Smooth muscle cell (in vitro differentiated cells): ENCODE results near the gene CCSAP. TPM values are rescaled to one million over a fixed set of nuclear protein-coding genes. Genes with fewer than 3 reads are reported as not detected.

Experiments
- DNase-seq: peaks from one replicate; lab custom pipeline; 2025; ENCODE audit not compliant: unreplicated experiment; lab: John Stamatoyannopoulos, UW
- H2AFZ ChIP-seq: fragments of 200-600 bp; sonication (generic); 2 replicates; pipeline ENCODE4 v1.6.0; 2016; ENCODE audit warnings: antibody characterized with exemption, low read depth, mild to moderate bottlenecking
- H3F3A ChIP-seq: fragments of 200-600 bp; sonication (generic); 2 replicates; pipeline ENCODE4 v1.6.0; 2017; ENCODE audit warnings: antibody characterized with exemption, low read depth
- H3K27ac ChIP-seq: fragments of 200-600 bp; sonication (generic); 2 replicates; pipeline ENCODE4 v1.5.1; 2016; ENCODE audit warnings: low read depth, mild to moderate bottlenecking
- H3K27me3 ChIP-seq: fragments of 200-600 bp; sonication (generic); 2 replicates; pipeline ENCODE4 v1.6.1; 2016; ENCODE audit warnings: low read depth, mild to moderate bottlenecking
- H3K36me3 ChIP-seq: fragments of 200-600 bp; sonication (generic); 2 replicates; pipeline ENCODE4 v1.5.1; 2016; ENCODE audit warnings: low read depth
- H3K4me1 ChIP-seq: fragments of 200-600 bp; sonication (generic); 2 replicates; pipeline ENCODE4 v1.5.1; 2016; ENCODE audit warnings: low read depth
- H3K4me2 ChIP-seq: fragments of 200-600 bp; sonication (generic); 2 replicates; pipeline ENCODE4 v1.6.0; 2016; ENCODE audit warnings: mild to moderate bottlenecking
- H3K4me3 ChIP-seq: fragments of 200-600 bp; sonication (generic); 2 replicates; pipeline ENCODE4 v1.5.1; 2016; ENCODE audit warnings: mild to moderate bottlenecking
- H3K79me2 ChIP-seq: fragments of 200-600 bp; sonication (generic); 2 replicates; pipeline ENCODE4 v1.6.0; 2016; ENCODE audit warnings: low read depth, mild to moderate bottlenecking
- H3K9ac ChIP-seq: fragments of 200-600 bp; sonication (generic); 2 replicates; pipeline ENCODE4 v1.6.0; 2016; ENCODE audit warnings: low read depth
- H3K9me3 ChIP-seq: fragments of 200-600 bp; sonication (generic); replicated peaks from 2 replicates; pipeline ENCODE4 v1.5.1; 2016; ENCODE audit warnings: low read depth
- H4K20me1 ChIP-seq: fragments of 200-600 bp; sonication (generic); 2 replicates; pipeline ENCODE4 v1.6.0; 2016; ENCODE audit warnings: low read depth
- CTCF ChIP-seq: fragments of 200-600 bp; sonication (generic); IDR thresholded peaks from 2 replicates; pipeline ENCODE4 v1.5.1; 2017; ENCODE audit warnings: borderline replicate concordance, mild to moderate bottlenecking, antibody characterized with exemption; ENCODE audit not compliant: insufficient read depth, poor library complexity, severe bottlenecking
- WGBS: methylation state at CpG from one replicate; pipeline ENCODE4 v1.1.7; 2016; ENCODE audit warnings: low lambda C conversion rate; 5-methylcytosine and 5-hydroxymethylcytosine counted together
- polyA plus RNA-seq: library from polyadenylated mRNA; unstranded; fragments of >200 nt; fragmentation: Nextera tagmentation; extraction: Ambion mirVana; gene quantifications from 2 replicates; pipeline ENCODE4 v1.2.1, GENCODE V29; 2016
- total RNA-seq: library from RNA; depleted of rRNA; stranded (reverse); fragments of >200 nt; gene quantifications from 2 replicates; pipeline ENCODE4 v1.2.3, GENCODE V29; 2014

CCSAP gene
- total and polyA plus RNA-seq, 2 experiments from 2014 or later = 2.5 to 12.0 TPM

GRCh38 chr1:229280921-229281320 is 61.9 kb downstream of the CCSAP start:
- Histone ChIP-seq H2AFZ (no peak overlapping the region), H3K27ac (peak overlapping the region; percentile 51), H3K9me3 (no peaks in the 10 kb centered on the region), H3K79me2 (peaks cover 91% of the 10 kb centered on the region), H3K4me2 (peak overlapping the region; percentile 39), H3K27me3 (no peaks in the 10 kb centered on the region), H3K36me3 (no peaks in the 10 kb centered on the region), H3K4me3 (no peak overlapping the region), H3K4me1 (peaks cover 11% of the 10 kb centered on the region), H4K20me1 (peaks cover 96% of the 10 kb centered on the region), H3K9ac (no peak overlapping the region), H3F3A (peaks cover 4% of the 10 kb centered on the region)
- 67% methylated on average over 3 of the region's 3 CpGs for WGBS
- no peak for DNase-seq
- no peak for TF ChIP-seq CTCF

GRCh38 chr1:229280037-229280828 is 62.6 kb downstream of the CCSAP start:
- Histone ChIP-seq H3K27me3 (no peaks in the 10 kb centered on the region), H3K9me3 (no peaks in the 10 kb centered on the region), H3K4me2 (peak overlapping the region; percentile 39), H3K9ac (no peak overlapping the region), H2AFZ (no peak overlapping the region), H3K36me3 (no peaks in the 10 kb centered on the region), H4K20me1 (peaks cover 95% of the 10 kb centered on the region), H3K4me1 (peaks cover 4% of the 10 kb centered on the region), H3K4me3 (no peak overlapping the region), H3F3A (peaks cover 3% of the 10 kb centered on the region), H3K27ac (peak overlapping the region; percentile 51), H3K79me2 (peaks cover 96% of the 10 kb centered on the region)
- TF ChIP-seq CTCF = no peak
- DNase-seq = no peak
- 73% methylated on average over 6 of the region's 6 CpGs for WGBS

- H3K79me2 ChIP-seq = peaks cover 96% of the 10 kb centered on the region
Measured at GRCh38 chr1:229279242-229279641, 63.6 kb downstream of the CCSAP start.

More at GRCh38 chr1:229279242-229279641, 63.6 kb downstream of the CCSAP start:
- WGBS = 84% methylated on average over 3 of the region's 3 CpGs
- peak overlapping the region; percentile 51 for H3K27ac ChIP-seq
- no peak overlapping the region for H3K4me2 ChIP-seq
- H3F3A ChIP-seq = no peaks in the 10 kb centered on the region
- TF ChIP-seq CTCF = no peak
- H3K4me3 ChIP-seq = no peak overlapping the region
- no peaks in the 10 kb centered on the region for H3K9me3 ChIP-seq
- H2AFZ ChIP-seq = no peak overlapping the region
- H3K4me1 ChIP-seq = no peaks in the 10 kb centered on the region
- H3K9ac ChIP-seq = no peak overlapping the region
- H4K20me1 ChIP-seq = peaks cover 95% of the 10 kb centered on the region
- H3K27me3 ChIP-seq = no peaks in the 10 kb centered on the region
- no peak for DNase-seq
- H3K36me3 ChIP-seq = no peaks in the 10 kb centered on the region
